Pulmonary artery endothelial cell (primary cell): ENCODE results near the gene NOSIP. TPM values are rescaled to one million over a fixed set of nuclear protein-coding genes. Genes with fewer than 3 reads are reported as not detected.

ENCODE experiments used
- DNase-seq: peaks from one replicate; pipeline ENCODE4 v3.0.0-alpha.2; 2011; ENCODE audit warnings: low read depth, low spot score
- total RNA-seq: library from RNA; depleted of rRNA; stranded (reverse); fragments of >200 nt; gene quantifications from 2 replicates; pipeline ENCODE4 v1.2.3, GENCODE V29; 2014

NOSIP gene
- total RNA-seq, 1 donor from 2014 or later, result 113 TPM

DNA sequence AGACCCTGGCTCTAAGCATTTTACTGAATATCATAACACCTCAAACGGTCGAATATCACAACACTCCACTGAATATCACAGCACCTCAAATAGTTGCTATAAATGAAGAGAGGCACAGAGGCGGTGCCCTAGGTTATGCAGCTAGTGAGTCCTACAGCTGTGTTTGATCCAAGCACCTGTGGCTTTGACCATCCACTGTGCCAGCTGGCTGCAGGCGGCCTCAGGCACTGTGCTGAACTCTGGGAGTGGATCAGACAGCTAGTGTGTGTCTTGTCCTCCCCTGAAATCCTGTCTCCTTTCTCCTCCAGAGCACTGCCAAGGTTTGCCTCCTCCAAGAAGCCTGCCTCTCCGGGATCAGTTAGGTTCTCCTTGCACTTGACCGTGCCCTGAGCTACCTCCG, 7.3 kb downstream of the NOSIP start:
- DNase-seq, result no peak

- DNase-seq, result no peak
These were observed 9.2 kb downstream of the NOSIP start for GRCh38 chr19:49570997-49571676.

DNA sequence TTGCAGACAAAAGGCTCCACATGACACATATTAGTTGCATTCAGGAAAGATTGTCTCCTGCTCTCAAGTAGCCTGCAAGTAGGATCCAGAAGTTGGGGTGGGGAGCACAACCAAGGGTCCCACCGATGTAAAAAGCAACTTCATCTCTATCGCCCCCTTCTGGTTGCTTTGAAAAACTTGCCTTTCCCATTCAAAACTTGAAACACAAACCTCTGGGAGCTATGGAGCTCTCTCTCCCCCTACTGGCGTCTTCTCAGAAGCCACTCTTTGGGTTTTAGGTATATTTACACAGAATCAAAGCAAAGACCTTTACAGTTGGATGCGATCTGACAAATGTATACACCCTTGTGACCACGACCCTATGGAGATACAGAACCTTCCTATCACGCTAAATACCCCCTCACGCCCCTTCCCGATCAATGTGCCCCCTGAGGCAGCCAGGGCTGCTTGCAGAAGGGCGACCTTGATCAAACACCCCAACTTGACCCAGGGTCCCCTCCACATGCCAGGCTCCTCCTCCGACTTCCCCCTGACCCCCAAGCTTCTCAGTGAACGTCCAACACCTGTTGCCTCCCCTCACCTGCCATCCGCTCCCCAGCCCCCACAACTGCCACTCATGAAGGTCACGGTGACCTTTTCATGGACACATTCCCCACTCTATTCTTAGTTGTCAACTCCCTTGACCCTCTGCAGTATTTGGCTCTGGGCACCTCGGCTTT, 10.1 kb downstream of the NOSIP start:
- peak; percentile 65 for DNase-seq

- DNase-seq, result no peak
These were observed 12.4 kb downstream of the NOSIP start for GRCh38 chr19:49567861-49568441.

- DNase-seq, result no peak
These were observed 14.1 kb downstream of the NOSIP start for GRCh38 chr19:49566302-49566701.

DNA sequence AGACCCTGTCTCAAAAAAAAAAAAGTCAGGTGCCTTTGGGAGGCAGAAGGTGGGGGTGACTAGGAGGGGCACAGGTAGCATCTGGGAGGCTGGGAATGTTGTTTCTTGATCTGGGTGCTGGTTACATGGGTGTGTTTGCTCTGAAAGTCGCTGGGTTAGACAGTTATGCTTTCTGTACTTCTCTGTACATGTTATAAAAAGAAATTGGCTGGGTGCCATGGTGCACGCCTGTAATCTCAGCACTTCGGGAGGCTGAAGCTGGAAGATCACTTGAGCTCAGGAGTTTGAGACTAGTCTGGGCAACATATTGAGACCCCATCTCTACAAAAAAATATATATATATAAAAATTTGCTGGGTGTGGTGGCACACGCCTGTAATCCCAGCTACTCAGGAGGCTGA, 15.1 kb downstream of the NOSIP start:
- no peak for DNase-seq

- no peak for DNase-seq
These were observed 15.7 kb downstream of the NOSIP start for GRCh38 chr19:49564616-49565045.

- no peak for DNase-seq
These were observed 19.9 kb downstream of the NOSIP start for GRCh38 chr19:49560358-49560900.

- no peak for DNase-seq
These were observed 20.4 kb downstream of the NOSIP start for GRCh38 chr19:49559928-49560327.

- DNase-seq, result no peak
These were observed 20.9 kb downstream of the NOSIP start for GRCh38 chr19:49559443-49559842.

DNA sequence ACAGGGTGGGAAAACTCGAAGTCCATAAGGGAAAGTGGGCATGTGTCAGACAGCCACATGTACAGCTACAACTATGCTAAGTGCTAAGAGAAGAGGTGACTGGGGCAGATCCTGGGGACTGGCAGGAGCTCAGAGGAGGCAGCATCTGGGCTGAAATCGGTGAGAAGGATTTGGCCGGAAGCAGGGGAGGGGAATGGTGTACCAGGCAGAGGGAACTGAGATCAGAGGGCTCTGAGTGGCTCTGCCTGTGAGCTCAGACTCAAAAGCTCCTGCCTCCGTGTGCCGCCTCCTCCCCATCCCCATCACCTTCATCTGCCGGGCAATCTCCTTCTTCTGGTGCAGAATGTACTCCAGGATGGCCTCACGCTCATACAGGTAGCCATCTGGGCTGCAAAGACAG, 21.8 kb downstream of the NOSIP start:
- DNase-seq, result no peak

DNA sequence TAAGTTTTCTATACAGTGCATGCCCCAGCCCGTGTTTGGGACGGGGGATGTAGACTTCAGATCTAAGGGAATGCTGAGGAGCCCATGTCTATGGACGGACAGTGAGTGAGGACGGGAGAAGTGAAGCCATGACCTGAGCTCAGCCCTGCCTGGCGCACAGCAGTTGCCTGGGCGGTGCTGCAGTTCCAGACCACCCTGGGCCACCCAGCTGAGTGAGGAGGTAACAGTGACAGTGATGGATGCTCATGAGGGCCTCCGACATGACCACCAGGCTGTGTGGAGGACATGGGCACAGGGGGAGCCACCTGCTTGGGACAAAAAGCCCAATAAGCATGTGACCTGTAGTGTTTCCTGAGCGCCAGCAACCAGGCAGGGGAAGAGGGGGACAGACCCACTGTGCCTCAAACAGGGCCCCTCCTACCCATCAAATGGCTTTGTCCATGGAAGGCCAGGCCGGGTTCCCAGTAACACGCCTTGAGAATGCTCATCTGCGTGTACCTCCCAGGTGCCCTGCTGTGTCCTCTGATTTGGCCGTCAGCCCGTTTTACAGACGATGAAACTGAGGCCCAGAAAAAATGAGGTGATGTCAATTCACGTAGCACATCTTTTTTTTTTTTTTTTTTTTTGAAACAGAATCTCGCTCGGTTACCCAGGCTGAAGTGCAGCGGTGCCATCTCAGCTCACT, 22.6 kb downstream of the NOSIP start:
- no peak for DNase-seq

DNA sequence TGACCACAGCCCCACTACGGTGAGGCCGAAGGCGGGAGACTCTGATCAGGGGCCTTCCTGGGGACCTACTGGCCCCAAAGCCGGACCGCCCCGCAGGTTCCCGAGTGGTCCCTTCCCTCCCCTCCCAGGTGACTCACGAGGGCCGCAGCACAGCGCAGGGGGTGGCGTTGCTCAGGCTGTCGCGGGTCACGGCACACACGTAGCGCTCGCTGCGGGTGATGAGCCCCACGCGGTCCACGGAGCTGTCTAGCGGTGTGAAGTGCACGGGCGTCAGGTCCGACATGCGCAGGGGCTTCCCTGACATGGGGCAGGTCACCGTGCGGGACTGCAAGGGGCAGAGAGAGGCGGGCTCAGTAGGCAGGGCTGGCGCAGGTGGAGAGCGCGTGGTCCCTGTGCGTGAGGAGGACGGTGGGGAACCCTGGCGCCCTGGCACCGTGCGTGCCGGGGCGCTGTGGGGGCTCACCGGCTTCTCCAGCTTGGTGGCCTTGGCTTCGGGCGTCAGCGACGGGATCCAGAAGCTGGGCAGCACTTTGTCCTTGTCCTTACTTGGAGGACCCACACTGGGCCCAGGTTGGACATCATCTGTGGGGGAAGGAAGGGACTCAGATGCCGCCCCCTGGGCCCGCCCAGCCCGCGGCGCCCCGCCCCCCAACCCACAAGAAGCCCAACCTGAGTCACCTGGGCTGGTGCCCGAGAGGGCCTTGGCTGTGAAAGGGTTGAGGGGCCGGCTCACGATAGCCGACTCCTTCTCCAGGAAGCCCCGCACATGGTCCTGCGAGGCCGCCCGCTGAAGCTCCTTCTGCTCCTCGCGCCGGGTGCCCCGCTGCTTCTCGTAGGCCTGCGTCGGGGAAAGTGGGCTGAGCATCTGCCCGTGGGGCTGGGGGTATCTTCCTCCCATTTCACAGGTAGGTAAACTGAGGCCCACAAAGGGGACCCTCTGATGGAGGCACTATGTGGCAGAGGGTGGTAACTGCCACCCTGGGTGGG, 23.7 kb downstream of the NOSIP start:
- no peak for DNase-seq

GRCh38 chr19:49555600-49556411, 24.6 kb downstream of the NOSIP start:
- no peak for DNase-seq

GRCh38 chr19:49554701-49555181, 25.6 kb downstream of the NOSIP start:
- peak; percentile 95 for DNase-seq

DNA sequence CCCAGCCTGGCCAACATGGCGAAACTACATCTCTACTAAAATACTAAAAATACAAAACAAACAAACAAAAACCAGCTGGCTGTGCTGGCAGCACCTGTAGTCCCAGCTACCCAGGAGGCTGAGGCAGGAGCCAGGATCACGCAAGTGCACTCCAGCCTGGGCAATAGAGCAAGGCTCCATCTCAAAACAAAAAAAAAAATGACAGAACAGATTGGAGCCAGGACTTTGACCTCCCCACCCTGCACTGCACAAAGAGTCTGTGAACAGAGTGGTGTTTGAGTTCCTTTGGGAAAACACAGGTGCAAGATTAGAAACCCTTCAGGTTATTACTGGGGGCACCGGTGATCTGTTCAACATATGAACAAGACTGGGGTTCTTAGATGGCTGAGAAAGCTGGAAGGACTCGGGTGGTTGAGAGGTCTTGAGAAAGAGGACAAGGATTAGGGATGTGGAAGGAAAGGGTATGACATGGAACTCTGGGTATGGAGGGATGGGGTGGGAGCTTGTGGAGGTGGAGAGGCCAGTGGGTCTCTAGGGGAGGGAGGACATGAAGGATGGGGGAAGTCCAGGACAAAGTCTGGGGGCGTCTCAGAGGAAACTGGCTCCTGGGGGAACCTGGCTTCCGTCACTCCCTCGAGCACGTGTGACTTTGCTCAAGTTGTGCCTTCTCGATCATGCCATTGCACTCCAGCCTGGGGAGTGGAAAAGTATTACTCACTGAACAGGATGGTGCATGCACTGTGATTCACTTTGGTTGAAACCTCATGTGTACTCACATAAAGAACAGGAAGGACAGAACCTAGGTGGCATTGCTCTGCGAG, 26.7 kb downstream of the NOSIP start:
- peak; percentile 39 for DNase-seq

GRCh38 chr19:49552749-49553148, 27.6 kb downstream of the NOSIP start:
- no peak for DNase-seq

GRCh38 chr19:49551531-49551930, 28.8 kb downstream of the NOSIP start:
- no peak for DNase-seq

DNA sequence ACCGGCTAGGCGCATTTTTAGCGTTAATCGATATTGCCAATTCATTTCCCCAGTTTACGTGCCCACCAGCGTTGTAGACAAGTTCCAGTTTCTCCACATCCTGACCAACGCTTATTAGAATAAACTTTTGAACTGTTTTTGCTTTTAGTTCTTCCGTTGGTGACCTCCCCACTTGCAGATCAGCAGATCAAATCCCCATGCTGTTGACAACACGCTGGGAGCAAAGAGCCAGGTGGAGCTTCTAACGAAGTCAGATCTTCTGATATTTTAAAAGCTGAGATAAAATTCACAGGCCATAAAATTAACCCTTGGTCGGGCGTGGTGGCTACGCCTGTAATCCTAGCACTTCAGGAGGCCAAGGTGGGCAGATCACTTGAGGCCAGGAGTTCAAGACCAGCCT, 31.3 kb downstream of the NOSIP start:
- DNase-seq, result no peak
